ENCODE results near the gene EGF.

The EGF gene

GRCh38 chr4:109985993-109986974, 73.6 kb downstream of the EGF start:
- H3K4me3 ChIP-seq (ENCODE audit: low read length), result no peak overlapping the region
- 0 out of 2 replicates have a peak, but pooled peaks cover 5% of the 10 kb centered on the region for H3K4me1 ChIP-seq (ENCODE audit: insufficient read depth, low read length)
- no peak overlapping the region for H3K9ac ChIP-seq (ENCODE audit: low read depth, low read length)
- H3K27ac ChIP-seq (ENCODE audit: low read length), result no peak overlapping the region
- no peaks in the 10 kb centered on the region for H3K9me3 ChIP-seq (ENCODE audit: insufficient read depth, low read depth, low read length)
- H3K36me3 ChIP-seq (ENCODE audit: insufficient read depth, low read depth, low read length), result no peaks in the 10 kb centered on the region
- no peaks in the 10 kb centered on the region for H3K27me3 ChIP-seq (ENCODE audit: insufficient read depth, low read length)

GRCh38 chr4:109989044-109989443, 76.4 kb downstream of the EGF start:
- Histone ChIP-seq H3K9me3 (ENCODE audit: insufficient read depth, low read depth, low read length) (no peaks in the 10 kb centered on the region), H3K27ac (ENCODE audit: low read length) (no peak overlapping the region), H3K4me3 (ENCODE audit: low read length) (no peak overlapping the region), H3K27me3 (ENCODE audit: insufficient read depth, low read length) (no peaks in the 10 kb centered on the region), H3K9ac (ENCODE audit: low read depth, low read length) (no peak overlapping the region), H3K4me1 (ENCODE audit: insufficient read depth, low read length) (0 out of 2 replicates have a peak, but pooled peaks cover 5% of the 10 kb centered on the region), H3K36me3 (ENCODE audit: insufficient read depth, low read depth, low read length) (no peaks in the 10 kb centered on the region)

DNA sequence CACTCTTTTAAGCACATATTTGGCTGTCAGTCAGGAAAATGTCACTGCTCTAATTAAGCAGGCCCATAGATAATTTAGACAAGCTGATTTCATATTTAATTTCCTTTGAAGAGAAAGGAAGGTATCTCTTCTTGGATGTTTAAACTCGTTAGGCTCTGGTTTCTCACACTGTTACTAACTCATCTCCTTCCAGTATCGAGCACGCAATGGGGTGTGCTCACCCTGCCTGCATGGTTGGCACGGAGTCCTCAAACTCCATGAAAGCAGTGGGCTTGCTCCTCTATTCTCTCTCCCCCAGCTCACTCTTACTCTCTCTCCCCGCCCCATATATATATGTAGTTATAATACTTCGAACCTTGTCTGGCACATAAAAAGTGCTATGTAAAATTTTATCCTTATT, 76.9 kb downstream of the EGF start:
- Histone ChIP-seq H3K4me3 (ENCODE audit: low read length) (no peak overlapping the region), H3K36me3 (ENCODE audit: insufficient read depth, low read depth, low read length) (no peaks in the 10 kb centered on the region), H3K27me3 (ENCODE audit: insufficient read depth, low read length) (no peaks in the 10 kb centered on the region), H3K9me3 (ENCODE audit: insufficient read depth, low read depth, low read length) (no peaks in the 10 kb centered on the region), H3K27ac (ENCODE audit: low read length) (no peak overlapping the region), H3K9ac (ENCODE audit: low read depth, low read length) (no peak overlapping the region), H3K4me1 (ENCODE audit: insufficient read depth, low read length) (0 out of 2 replicates have a peak, but pooled peaks cover 5% of the 10 kb centered on the region)

- Histone ChIP-seq H3K9me3 (ENCODE audit: insufficient read depth, low read depth, low read length) (no peaks in the 10 kb centered on the region), H3K27ac (ENCODE audit: low read length) (no peak overlapping the region)
These were observed 77.9 kb downstream of the EGF start for GRCh38 chr4:109990261-109991257.

GRCh38 chr4:109993116-109993515, 80.4 kb downstream of the EGF start:
- Histone ChIP-seq H3K9ac (ENCODE audit: low read depth, low read length) (no peak overlapping the region), H3K9me3 (ENCODE audit: insufficient read depth, low read depth, low read length) (no peaks in the 10 kb centered on the region), H3K27me3 (ENCODE audit: insufficient read depth, low read length) (no peaks in the 10 kb centered on the region), H3K4me3 (ENCODE audit: low read length) (no peak overlapping the region), H3K36me3 (ENCODE audit: insufficient read depth, low read depth, low read length) (no peaks in the 10 kb centered on the region), H3K27ac (ENCODE audit: low read length) (no peak overlapping the region), H3K4me1 (ENCODE audit: insufficient read depth, low read length) (no peaks in the 10 kb centered on the region)

More at GRCh38 chr4:109990261-109991257, 77.9 kb downstream of the EGF start:
- Histone ChIP-seq H3K4me1 (ENCODE audit: insufficient read depth, low read length) (0 out of 2 replicates have a peak, but pooled peaks cover 5% of the 10 kb centered on the region), H3K4me3 (ENCODE audit: low read length) (no peak overlapping the region), H3K36me3 (ENCODE audit: insufficient read depth, low read depth, low read length) (no peaks in the 10 kb centered on the region), H3K27me3 (ENCODE audit: insufficient read depth, low read length) (no peaks in the 10 kb centered on the region), H3K9ac (ENCODE audit: low read depth, low read length) (no peak overlapping the region)

DNA sequence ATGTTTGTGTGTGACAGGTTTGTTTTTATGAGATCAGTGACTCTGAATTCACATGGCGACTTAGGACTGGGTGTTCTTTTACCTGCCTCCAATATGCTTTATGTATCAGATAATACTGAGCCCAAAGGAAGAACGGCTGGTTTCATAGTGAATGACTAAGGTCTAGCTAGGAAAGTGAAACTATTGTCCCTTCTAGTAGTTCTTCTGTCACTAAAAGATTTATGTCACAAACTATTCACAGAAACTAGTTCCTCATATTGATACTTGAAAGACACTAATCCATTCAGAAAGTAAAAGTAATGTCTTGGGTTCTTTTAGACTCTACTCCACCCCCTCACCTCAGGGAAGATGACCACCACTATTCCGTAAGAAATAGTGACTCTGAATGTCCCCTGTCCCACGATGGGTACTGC, 81.7 kb downstream of the EGF start:
- Histone ChIP-seq H3K36me3 (ENCODE audit: insufficient read depth, low read depth, low read length) (no peaks in the 10 kb centered on the region), H3K9ac (ENCODE audit: low read depth, low read length) (no peak overlapping the region), H3K4me3 (ENCODE audit: low read length) (no peak overlapping the region), H3K4me1 (ENCODE audit: insufficient read depth, low read length) (no peaks in the 10 kb centered on the region), H3K27me3 (ENCODE audit: insufficient read depth, low read length) (no peaks in the 10 kb centered on the region), H3K9me3 (ENCODE audit: insufficient read depth, low read depth, low read length) (no peaks in the 10 kb centered on the region), H3K27ac (ENCODE audit: low read length) (no peak overlapping the region)

DNA sequence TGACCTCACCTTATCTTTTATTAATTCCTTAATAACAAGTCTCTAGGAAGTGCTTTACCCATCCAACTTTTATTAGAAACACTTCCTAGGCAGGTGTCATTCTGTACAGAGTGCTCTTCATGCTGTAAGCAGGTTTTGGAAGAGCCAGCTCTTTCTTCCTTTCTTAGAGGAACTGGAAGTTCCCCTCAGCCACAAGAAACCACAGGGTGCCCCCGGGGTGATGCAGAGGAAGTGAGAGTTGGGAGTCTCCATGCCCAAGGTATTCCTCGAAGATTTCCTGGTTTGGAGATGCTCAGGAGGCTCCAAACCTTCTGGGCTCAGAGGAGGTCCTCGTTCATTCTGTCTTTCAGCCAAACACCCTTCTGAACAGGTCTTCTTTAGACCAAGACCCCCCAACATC, 83.8 kb downstream of the EGF start:
- Histone ChIP-seq H3K9ac (ENCODE audit: low read depth, low read length) (no peak overlapping the region), H3K9me3 (ENCODE audit: insufficient read depth, low read depth, low read length) (no peaks in the 10 kb centered on the region), H3K4me3 (ENCODE audit: low read length) (no peak overlapping the region), H3K4me1 (ENCODE audit: insufficient read depth, low read length) (no peaks in the 10 kb centered on the region), H3K27ac (ENCODE audit: low read length) (no peak overlapping the region), H3K36me3 (ENCODE audit: insufficient read depth, low read depth, low read length) (no peaks in the 10 kb centered on the region), H3K27me3 (ENCODE audit: insufficient read depth, low read length) (no peaks in the 10 kb centered on the region)

DNA sequence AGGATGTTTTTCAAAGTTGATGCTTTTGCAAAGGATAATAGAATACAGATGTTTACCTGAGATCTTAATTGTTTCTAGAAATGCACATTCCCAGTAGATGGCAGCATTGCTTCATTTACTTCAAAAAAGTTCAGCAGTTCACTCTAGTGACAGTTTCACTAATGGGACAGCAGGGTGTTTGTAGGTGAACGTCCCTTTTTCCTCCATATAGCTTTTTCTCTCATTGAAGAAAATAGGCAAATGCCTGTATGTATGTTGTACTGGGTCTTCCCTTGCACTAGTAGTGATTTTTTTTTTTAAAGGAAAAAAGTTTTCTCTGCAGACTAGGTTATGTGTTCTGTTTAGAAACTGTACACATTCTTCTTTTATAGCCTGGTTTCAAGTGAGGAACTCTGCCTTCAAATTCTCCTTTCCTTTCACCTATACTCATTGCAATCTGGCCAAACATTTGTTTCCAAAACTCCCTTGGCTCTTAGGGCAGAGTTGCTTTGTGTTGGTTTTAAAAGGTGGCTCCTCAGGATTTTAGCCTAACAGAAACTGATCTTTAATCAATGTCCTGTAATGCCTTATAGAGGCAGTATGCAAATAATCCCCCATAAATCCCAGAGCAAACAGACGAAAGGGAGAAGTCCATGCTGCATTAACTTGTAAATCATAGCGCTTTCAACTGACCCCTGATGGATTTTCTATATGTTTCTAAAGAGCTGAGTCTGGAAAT, 86.3 kb downstream of the EGF start:
- Histone ChIP-seq H3K27me3 (ENCODE audit: insufficient read depth, low read length) (no peaks in the 10 kb centered on the region), H3K9ac (ENCODE audit: low read depth, low read length) (no peak overlapping the region), H3K27ac (ENCODE audit: low read length) (no peak overlapping the region), H3K4me1 (ENCODE audit: insufficient read depth, low read length) (no peaks in the 10 kb centered on the region), H3K9me3 (ENCODE audit: insufficient read depth, low read depth, low read length) (no peaks in the 10 kb centered on the region), H3K4me3 (ENCODE audit: low read length) (no peak overlapping the region), H3K36me3 (ENCODE audit: insufficient read depth, low read depth, low read length) (no peaks in the 10 kb centered on the region)

- Histone ChIP-seq H3K9ac (ENCODE audit: low read depth, low read length) (no peak overlapping the region), H3K36me3 (ENCODE audit: insufficient read depth, low read depth, low read length) (no peaks in the 10 kb centered on the region), H3K27me3 (ENCODE audit: insufficient read depth, low read length) (no peaks in the 10 kb centered on the region), H3K4me3 (ENCODE audit: low read length) (no peak overlapping the region), H3K27ac (ENCODE audit: low read length) (no peak overlapping the region), H3K9me3 (ENCODE audit: insufficient read depth, low read depth, low read length) (no peaks in the 10 kb centered on the region), H3K4me1 (ENCODE audit: insufficient read depth, low read length) (no peaks in the 10 kb centered on the region)
These were observed 86.9 kb downstream of the EGF start for GRCh38 chr4:109999585-109999912.

GRCh38 chr4:110002326-110002725, 89.6 kb downstream of the EGF start:
- Histone ChIP-seq H3K4me1 (ENCODE audit: insufficient read depth, low read length) (no peaks in the 10 kb centered on the region), H3K9ac (ENCODE audit: low read depth, low read length) (no peak overlapping the region), H3K9me3 (ENCODE audit: insufficient read depth, low read depth, low read length) (no peaks in the 10 kb centered on the region), H3K36me3 (ENCODE audit: insufficient read depth, low read depth, low read length) (no peaks in the 10 kb centered on the region), H3K27ac (ENCODE audit: low read length) (no peak overlapping the region), H3K4me3 (ENCODE audit: low read length) (no peak overlapping the region), H3K27me3 (ENCODE audit: insufficient read depth, low read length) (no peaks in the 10 kb centered on the region)
